HepG2 (cell line): ENCODE results near the gene ANKRD35. TPM values are rescaled to one million over a fixed set of nuclear protein-coding genes. Genes with fewer than 3 reads are reported as not detected.

Source experiments
- FOXC1 ChIP-seq: sonication (generic); formaldehyde crosslinking; IDR thresholded peaks from 2 replicates; pipeline ENCODE4 v1.8.0; 2022; ENCODE audit warnings: mild to moderate bottlenecking, missing genetic modification reagents, borderline replicate concordance
- ISL2 ChIP-seq: sonication (generic); formaldehyde crosslinking; IDR thresholded peaks from 2 replicates; pipeline ENCODE4 v1.5.0; 2020; ENCODE audit warnings: missing genetic modification reagents
- ISX ChIP-seq: sonication (generic); formaldehyde crosslinking; conservative IDR thresholded peaks from 2 replicates; pipeline ENCODE4 v1.5.0; 2020; ENCODE audit warnings: missing genetic modification reagents
- KDM6A ChIP-seq: IDR thresholded peaks from 2 replicates; pipeline ENCODE4 v1.6.1; 2016; ENCODE audit warnings: low read depth
- MTERF4 ChIP-seq: sonication (generic); formaldehyde crosslinking; IDR thresholded peaks from 2 replicates; pipeline ENCODE4 v1.8.0; 2023; ENCODE audit warnings: mild to moderate bottlenecking, missing genetic modification reagents
- RBFOX2 ChIP-seq: fragments of 200-400 bp; formaldehyde crosslinking; IDR thresholded peaks from 2 replicates; pipeline ENCODE4 v1.6.1; 2017; ENCODE audit warnings: low read depth, mild to moderate bottlenecking, low read length
- ZFP36 ChIP-seq: fragments of 150-350 bp; IDR thresholded peaks from 2 replicates; pipeline ENCODE4 v1.6.1; 2018; ENCODE audit warnings: borderline replicate concordance, low read length, low read depth; ENCODE audit not compliant: partially characterized antibody
- ZNF280B ChIP-seq: sonication (generic); formaldehyde crosslinking; IDR thresholded peaks from 2 replicates; pipeline ENCODE4 v1.5.0; 2020; ENCODE audit warnings: missing genetic modification reagents, mild to moderate bottlenecking, borderline replicate concordance
- ZNF446 ChIP-seq: sonication (generic); formaldehyde crosslinking; IDR thresholded peaks from 2 replicates; pipeline ENCODE4 v1.5.0; 2020; ENCODE audit warnings: mild to moderate bottlenecking, missing genetic modification reagents
- ZNF619 ChIP-seq: sonication (generic); formaldehyde crosslinking; IDR thresholded peaks from 2 replicates; pipeline ENCODE4 v1.4.0; 2020; ENCODE audit warnings: mild to moderate bottlenecking, missing genetic modification reagents
- ZNF704 ChIP-seq: sonication (generic); formaldehyde crosslinking; IDR thresholded peaks from 2 replicates; pipeline ENCODE4 v1.8.1; 2023; ENCODE audit warnings: mild to moderate bottlenecking, inconsistent platforms, moderate library complexity, missing genetic modification reagents, borderline replicate concordance
- polyA plus RNA-seq, 8 experiments: library from polyadenylated mRNA; depleted of rRNA in 3 of 8; stranded (reverse) in 7 of 8; unstranded in 1 of 8; fragments of >200 nt; fragmentation: Illumina TruSeq in 4 of 8; extraction: Trizol in 4 of 8; gene quantifications; 2 replicates each; pipeline versions ENCODE4 v1.2.1 to v1.2.3, GENCODE V29; 2011 to 2016; ENCODE audit warnings: low read depth in 4 of 8, missing spikeins in 1 of 8, mixed read lengths in 1 of 8; ENCODE audit not compliant: insufficient read depth in 1 of 8
- total RNA-seq, 5 experiments: library from RNA; depleted of rRNA; stranded (reverse); fragments of >200 nt; fragmentation: Illumina TruSeq; extraction: Trizol; gene quantifications; 2 replicates each; pipeline ENCODE4 v1.2.3, GENCODE V29; 2016; ENCODE audit warnings: low read depth in 1 of 5
- TF ChIP-seq, protein P1 (sequence below): sonication (generic); formaldehyde crosslinking; IDR thresholded peaks from one replicate; pipeline ENCODE4 v1.5.1; 2020; ENCODE audit warnings: mild to moderate bottlenecking, missing genetic modification reagents; ENCODE audit errors: not compliant biosample characterization
- TF ChIP-seq, protein P2 (sequence below): sonication (generic); formaldehyde crosslinking; IDR thresholded peaks from 2 replicates; pipeline ENCODE4 v1.4.0; 2020; ENCODE audit warnings: missing genetic modification reagents, mild to moderate bottlenecking, borderline replicate concordance

ANKRD35 gene
- total and polyA plus RNA-seq, 2 of the 13 experiments (the other 11 are each of a cell fraction or from before 2014, with no cell fraction given) = 0.02 TPM; not detected in 1

GRCh38 chr1:145858901-145859490 is 26.7 kb downstream of the ANKRD35 start, which contains the start of gene PIAS3 (continued):
- TF ChIP-seq, protein P1, sequence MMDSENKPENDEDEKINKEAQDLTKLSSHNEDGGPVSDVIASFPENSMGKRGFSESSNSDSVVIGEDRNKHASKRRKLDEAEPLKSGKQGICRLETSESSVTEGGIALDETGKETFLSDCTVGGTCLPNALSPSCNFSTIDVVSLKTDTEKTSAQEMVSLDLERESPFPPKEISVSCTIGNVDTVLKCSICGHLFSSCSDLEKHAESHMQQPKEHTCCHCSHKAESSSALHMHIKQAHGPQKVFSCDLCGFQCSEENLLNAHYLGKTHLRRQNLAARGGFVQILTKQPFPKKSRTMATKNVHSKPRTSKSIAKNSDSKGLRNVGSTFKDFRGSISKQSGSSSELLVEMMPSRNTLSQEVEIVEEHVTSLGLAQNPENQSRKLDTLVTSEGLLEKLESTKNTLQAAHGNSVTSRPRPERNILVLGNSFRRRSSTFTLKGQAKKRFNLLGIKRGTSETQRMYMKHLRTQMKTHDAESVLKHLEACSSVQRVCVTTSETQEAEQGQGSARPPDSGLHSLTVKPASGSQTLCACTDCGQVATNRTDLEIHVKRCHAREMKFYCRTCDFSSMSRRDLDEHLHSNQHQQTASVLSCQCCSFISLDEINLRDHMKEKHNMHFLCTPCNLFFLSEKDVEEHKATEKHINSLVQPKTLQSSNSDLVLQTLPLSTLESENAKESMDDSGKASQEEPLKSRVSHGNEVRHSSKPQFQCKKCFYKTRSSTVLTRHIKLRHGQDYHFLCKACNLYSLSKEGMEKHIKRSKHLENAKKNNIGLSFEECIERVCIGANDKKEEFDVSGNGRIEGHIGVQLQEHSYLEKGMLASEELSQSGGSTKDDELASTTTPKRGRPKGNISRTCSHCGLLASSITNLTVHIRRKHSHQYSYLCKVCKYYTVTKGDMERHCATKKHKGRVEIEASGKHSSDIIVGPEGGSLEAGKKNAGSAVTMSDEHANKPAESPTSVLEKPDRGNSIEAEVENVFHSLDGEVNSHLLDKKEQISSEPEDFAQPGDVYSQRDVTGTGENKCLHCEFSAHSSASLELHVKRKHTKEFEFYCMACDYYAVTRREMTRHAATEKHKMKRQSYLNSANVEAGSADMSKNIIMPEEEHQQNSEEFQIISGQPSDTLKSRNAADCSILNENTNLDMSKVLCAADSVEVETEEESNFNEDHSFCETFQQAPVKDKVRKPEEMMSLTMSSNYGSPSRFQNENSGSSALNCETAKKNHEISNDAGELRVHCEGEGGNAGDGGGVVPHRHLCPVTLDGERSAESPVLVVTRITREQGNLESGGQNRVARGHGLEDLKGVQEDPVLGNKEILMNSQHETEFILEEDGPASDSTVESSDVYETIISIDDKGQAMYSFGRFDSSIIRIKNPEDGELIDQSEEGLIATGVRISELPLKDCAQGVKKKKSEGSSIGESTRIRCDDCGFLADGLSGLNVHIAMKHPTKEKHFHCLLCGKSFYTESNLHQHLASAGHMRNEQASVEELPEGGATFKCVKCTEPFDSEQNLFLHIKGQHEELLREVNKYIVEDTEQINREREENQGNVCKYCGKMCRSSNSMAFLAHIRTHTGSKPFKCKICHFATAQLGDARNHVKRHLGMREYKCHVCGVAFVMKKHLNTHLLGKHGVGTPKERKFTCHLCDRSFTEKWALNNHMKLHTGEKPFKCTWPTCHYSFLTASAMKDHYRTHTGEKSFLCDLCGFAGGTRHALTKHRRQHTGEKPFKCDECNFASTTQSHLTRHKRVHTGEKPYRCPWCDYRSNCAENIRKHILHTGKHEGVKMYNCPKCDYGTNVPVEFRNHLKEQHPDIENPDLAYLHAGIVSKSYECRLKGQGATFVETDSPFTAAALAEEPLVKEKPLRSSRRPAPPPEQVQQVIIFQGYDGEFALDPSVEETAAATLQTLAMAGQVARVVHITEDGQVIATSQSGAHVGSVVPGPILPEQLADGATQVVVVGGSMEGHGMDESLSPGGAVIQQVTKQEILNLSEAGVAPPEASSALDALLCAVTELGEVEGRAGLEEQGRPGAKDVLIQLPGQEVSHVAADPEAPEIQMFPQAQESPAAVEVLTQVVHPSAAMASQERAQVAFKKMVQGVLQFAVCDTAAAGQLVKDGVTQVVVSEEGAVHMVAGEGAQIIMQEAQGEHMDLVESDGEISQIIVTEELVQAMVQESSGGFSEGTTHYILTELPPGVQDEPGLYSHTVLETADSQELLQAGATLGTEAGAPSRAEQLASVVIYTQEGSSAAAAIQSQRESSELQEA (CRISPR knock-in tag) = peak; percentile 67
- TF ChIP-seq ISX (CRISPR knock-in tag) (no peak), ZNF619 (CRISPR knock-in tag) (0 out of 2 replicates have a peak, but pooled peaks have one; percentile 13), ISL2 (CRISPR knock-in tag) (0 out of 2 replicates have a peak, but pooled peaks have one; percentile 12), RBFOX2 (peak; percentile 62; the same call in 1 of the 2 replicates), KDM6A (CRISPR knock-in tag) (no peak), ZNF704 (0 out of 2 replicates have a peak, but pooled peaks have one; percentile 18), ZFP36 (no peak), ZNF446 (CRISPR knock-in tag) (0 out of 2 replicates have a peak, but pooled peaks have one; percentile 44), ZNF280B (CRISPR knock-in tag) (no peak), FOXC1 (peak; percentile 62; the same call in 1 of the 2 replicates), MTERF4 (CRISPR knock-in tag) (peak; percentile 67; the same call in 1 of the 2 replicates)
- TF ChIP-seq, protein P2, sequence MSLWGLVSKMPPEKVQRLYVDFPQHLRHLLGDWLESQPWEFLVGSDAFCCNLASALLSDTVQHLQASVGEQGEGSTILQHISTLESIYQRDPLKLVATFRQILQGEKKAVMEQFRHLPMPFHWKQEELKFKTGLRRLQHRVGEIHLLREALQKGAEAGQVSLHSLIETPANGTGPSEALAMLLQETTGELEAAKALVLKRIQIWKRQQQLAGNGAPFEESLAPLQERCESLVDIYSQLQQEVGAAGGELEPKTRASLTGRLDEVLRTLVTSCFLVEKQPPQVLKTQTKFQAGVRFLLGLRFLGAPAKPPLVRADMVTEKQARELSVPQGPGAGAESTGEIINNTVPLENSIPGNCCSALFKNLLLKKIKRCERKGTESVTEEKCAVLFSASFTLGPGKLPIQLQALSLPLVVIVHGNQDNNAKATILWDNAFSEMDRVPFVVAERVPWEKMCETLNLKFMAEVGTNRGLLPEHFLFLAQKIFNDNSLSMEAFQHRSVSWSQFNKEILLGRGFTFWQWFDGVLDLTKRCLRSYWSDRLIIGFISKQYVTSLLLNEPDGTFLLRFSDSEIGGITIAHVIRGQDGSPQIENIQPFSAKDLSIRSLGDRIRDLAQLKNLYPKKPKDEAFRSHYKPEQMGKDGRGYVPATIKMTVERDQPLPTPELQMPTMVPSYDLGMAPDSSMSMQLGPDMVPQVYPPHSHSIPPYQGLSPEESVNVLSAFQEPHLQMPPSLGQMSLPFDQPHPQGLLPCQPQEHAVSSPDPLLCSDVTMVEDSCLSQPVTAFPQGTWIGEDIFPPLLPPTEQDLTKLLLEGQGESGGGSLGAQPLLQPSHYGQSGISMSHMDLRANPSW = no peak
